Effector memory CD8-positive, alpha-beta T cell (primary cell): ENCODE data around the gene KRTAP19-7.

Source experiments
- ATAC-seq: fragments of 150-1000 bp; cut with Tn5 transposase; replicated peaks from 2 replicates; pipeline ENCODE4 v1.10.0; 2021; ENCODE audit warnings: mild to moderate bottlenecking, moderate library complexity
- DNase-seq, 3 experiments: peaks; one replicate each; pipeline ENCODE4 v3.0.0; 2021
- H3K27ac Mint-ChIP-seq, 2 donors: one replicate each; pipeline ENCODE4 v1.8.0; 2022; ENCODE audit warnings: mild to moderate bottlenecking in 2 of 2, mixed read lengths in 2 of 2, moderate library complexity in 2 of 2
- H3K27me3 Mint-ChIP-seq, 2 donors: one replicate each; pipeline ENCODE4 v1.8.0; 2022; ENCODE audit warnings: mixed read lengths in 2 of 2
- H3K36me3 Mint-ChIP-seq: one replicate; pipeline ENCODE4 v1.8.0; 2022; ENCODE audit warnings: mild to moderate bottlenecking, moderate library complexity, mixed read lengths; ENCODE audit not compliant: insufficient read depth
- H3K4me1 Mint-ChIP-seq, 2 donors: one replicate each; pipeline ENCODE4 v1.8.0; 2022; ENCODE audit warnings: low read depth in 2 of 2, mixed read lengths in 2 of 2
- H3K4me3 Mint-ChIP-seq, 2 donors: one replicate each; pipeline ENCODE4 v1.8.0; 2022; ENCODE audit warnings: mild to moderate bottlenecking in 2 of 2, mixed read lengths in 2 of 2, moderate library complexity in 2 of 2
- H3K9me3 Mint-ChIP-seq, 2 donors: one replicate each; pipeline ENCODE4 v1.8.0; 2022; ENCODE audit warnings: mixed read lengths in 2 of 2
- total RNA-seq, 9 experiments: gene quantifications; one replicate each; lab custom pipeline; 2026; lab: John Stamatoyannopoulos, UW

Gene KRTAP19-7
- total RNA-seq: 0 reads per million in 9 experiments

- H3K4me1 Mint-ChIP-seq: no peaks in the 10 kb centered on the region
- no peaks in the 10 kb centered on the region for H3K27me3 Mint-ChIP-seq
- no peak within 1 kb of the TSS for H3K27ac Mint-ChIP-seq
- no peak within 1 kb of the TSS for H3K4me3 Mint-ChIP-seq
- no peak for ATAC-seq
- no peak for DNase-seq
- peaks cover 5% of the 10 kb centered on the region for H3K36me3 Mint-ChIP-seq
- no peaks in the 10 kb centered on the region for H3K9me3 Mint-ChIP-seq
These were observed at the start of gene KRTAP19-7 for GRCh38 chr21:30561264-30561895. KRTAP19-7 (minus strand) TSS chr21:30561314; CDS start chr21:30561289, 25 bp downstream.

- no peaks in the 10 kb centered on the region for H3K4me1 Mint-ChIP-seq
- ATAC-seq (no peak), DNase-seq (no peak)
- peaks cover 10 to 12% of the 10 kb centered on the region in 2 donors for H3K9me3 Mint-ChIP-seq
- H3K27ac Mint-ChIP-seq: no peak overlapping the region
- no peaks in the 10 kb centered on the region for H3K27me3 Mint-ChIP-seq
- H3K4me3 Mint-ChIP-seq: no peak overlapping the region
- no peaks in the 10 kb centered on the region for H3K36me3 Mint-ChIP-seq
These were observed 44.9 kb upstream of the KRTAP19-7 start for GRCh38 chr21:30605968-30606367.

- Mint-ChIP-seq H3K27ac (no peak within 1 kb of the TSS), H3K27me3 (no peaks in the 10 kb centered on the region), H3K4me1 (no peaks in the 10 kb centered on the region), H3K36me3 (no peaks in the 10 kb centered on the region), H3K4me3 (no peak within 1 kb of the TSS), H3K9me3 (peaks cover 10 to 12% of the 10 kb centered on the region in 2 donors)
- ATAC-seq (no peak), DNase-seq (no peak)
These were observed 39.7 kb upstream of the KRTAP19-7 start, which contains the start of gene KRTAP22-1 for GRCh38 chr21:30600787-30601186. KRTAP22-1 (plus strand) TSS chr21:30601087.

GRCh38 chr21:30598802-30599201 is 37.7 kb upstream of the KRTAP19-7 start, which contains the start of gene KRTAP6-2:
KRTAP6-2 (minus strand) TSS chr21:30598902; CDS start chr21:30598874, 28 bp downstream.
- Mint-ChIP-seq H3K36me3 (no peaks in the 10 kb centered on the region), H3K27ac (no peak within 1 kb of the TSS), H3K27me3 (no peaks in the 10 kb centered on the region), H3K9me3 (peaks cover 5 to 12% of the 10 kb centered on the region in 2 donors), H3K4me3 (no peak within 1 kb of the TSS), H3K4me1 (no peaks in the 10 kb centered on the region)
- DNase-seq (no peak), ATAC-seq (no peak)

GRCh38 chr21:30592140-30592539 is 31.0 kb upstream of the KRTAP19-7 start, which contains the start of gene KRTAP6-3:
KRTAP6-3 (plus strand) TSS chr21:30592440; CDS start chr21:30592446, 6 bp downstream.
- no peak within 1 kb of the TSS for H3K27ac Mint-ChIP-seq
- H3K4me1 Mint-ChIP-seq: no peaks in the 10 kb centered on the region

GRCh38 chr21:30590297-30590696 is 29.2 kb upstream of the KRTAP19-7 start, which contains the start of gene KRTAP22-2:
KRTAP22-2 (minus strand) TSS chr21:30590397.
- Mint-ChIP-seq H3K27ac (no peak within 1 kb of the TSS), H3K36me3 (no peaks in the 10 kb centered on the region), H3K9me3 (peaks cover 0 to 5% of the 10 kb centered on the region in 2 donors), H3K4me3 (no peak within 1 kb of the TSS), H3K27me3 (no peaks in the 10 kb centered on the region), H3K4me1 (no peaks in the 10 kb centered on the region)
- ATAC-seq (no peak), DNase-seq (no peak)

More at GRCh38 chr21:30592140-30592539, 31.0 kb upstream of the KRTAP19-7 start, which contains the start of gene KRTAP6-3:
- ATAC-seq (no peak), DNase-seq (no peak)
- Mint-ChIP-seq H3K9me3 (peaks cover 0 to 5% of the 10 kb centered on the region in 2 donors), H3K27me3 (no peaks in the 10 kb centered on the region), H3K4me3 (no peak within 1 kb of the TSS), H3K36me3 (no peaks in the 10 kb centered on the region)

- Mint-ChIP-seq H3K27ac (no peak overlapping the region), H3K4me3 (no peak overlapping the region), H3K36me3 (no peaks in the 10 kb centered on the region), H3K9me3 (no peaks in the 10 kb centered on the region), H3K27me3 (no peaks in the 10 kb centered on the region), H3K4me1 (no peaks in the 10 kb centered on the region)
- DNase-seq (no peak), ATAC-seq (no peak)
These were observed 21.8 kb upstream of the KRTAP19-7 start for GRCh38 chr21:30582870-30583269.

- H3K27me3 Mint-ChIP-seq: no peaks in the 10 kb centered on the region
- no peak overlapping the region for H3K27ac Mint-ChIP-seq
- ATAC-seq: no peak
- no peak overlapping the region for H3K4me3 Mint-ChIP-seq
- H3K36me3 Mint-ChIP-seq: no peaks in the 10 kb centered on the region
- DNase-seq: no peak
- H3K9me3 Mint-ChIP-seq: no peaks in the 10 kb centered on the region
- H3K4me1 Mint-ChIP-seq: no peaks in the 10 kb centered on the region
These were observed 19.0 kb upstream of the KRTAP19-7 start for GRCh38 chr21:30580132-30580531.

- H3K4me1 Mint-ChIP-seq: no peaks in the 10 kb centered on the region
- H3K4me3 Mint-ChIP-seq: no peak overlapping the region
- DNase-seq (no peak), ATAC-seq (no peak)
- H3K27ac Mint-ChIP-seq: no peak overlapping the region
- no peaks in the 10 kb centered on the region for H3K9me3 Mint-ChIP-seq
- H3K36me3 Mint-ChIP-seq: no peaks in the 10 kb centered on the region
- no peaks in the 10 kb centered on the region for H3K27me3 Mint-ChIP-seq
These were observed 18.2 kb upstream of the KRTAP19-7 start for GRCh38 chr21:30579346-30579745.

GRCh38 chr21:30577766-30578165 is 16.7 kb upstream of the KRTAP19-7 start:
- Mint-ChIP-seq H3K4me1 (no peaks in the 10 kb centered on the region), H3K36me3 (no peaks in the 10 kb centered on the region), H3K4me3 (no peak overlapping the region), H3K9me3 (no peaks in the 10 kb centered on the region), H3K27me3 (no peaks in the 10 kb centered on the region), H3K27ac (no peak overlapping the region)
- DNase-seq (no peak), ATAC-seq (no peak)

GRCh38 chr21:30567617-30568016 is 6.5 kb upstream of the KRTAP19-7 start:
- DNase-seq: no peak
- Mint-ChIP-seq H3K4me1 (no peaks in the 10 kb centered on the region), H3K27me3 (no peaks in the 10 kb centered on the region), H3K27ac (no peak overlapping the region), H3K9me3 (peaks cover 0 to 6% of the 10 kb centered on the region in 2 donors), H3K4me3 (no peak overlapping the region), H3K36me3 (peaks cover 5% of the 10 kb centered on the region)
- ATAC-seq: no peak

- H3K4me1 Mint-ChIP-seq: no peaks in the 10 kb centered on the region
- H3K27ac Mint-ChIP-seq: no peak overlapping the region
- ATAC-seq: no peak
- no peaks in the 10 kb centered on the region for H3K9me3 Mint-ChIP-seq
- peaks cover 5% of the 10 kb centered on the region for H3K36me3 Mint-ChIP-seq
- no peak for DNase-seq
- no peaks in the 10 kb centered on the region for H3K27me3 Mint-ChIP-seq
- H3K4me3 Mint-ChIP-seq: no peak overlapping the region
These were observed 2.5 kb upstream of the KRTAP19-7 start for GRCh38 chr21:30563630-30564029.

- DNase-seq (no peak), ATAC-seq (no peak)
- H3K9me3 Mint-ChIP-seq: no peaks in the 10 kb centered on the region
- H3K4me3 Mint-ChIP-seq: no peak overlapping the region
- no peak overlapping the region for H3K27ac Mint-ChIP-seq
- no peaks in the 10 kb centered on the region for H3K27me3 Mint-ChIP-seq
- H3K36me3 Mint-ChIP-seq: peaks cover 5% of the 10 kb centered on the region
- H3K4me1 Mint-ChIP-seq: no peaks in the 10 kb centered on the region
These were observed 2.0 kb upstream of the KRTAP19-7 start for GRCh38 chr21:30563072-30563471.

- Mint-ChIP-seq H3K9me3 (no peaks in the 10 kb centered on the region), H3K27me3 (no peaks in the 10 kb centered on the region), H3K36me3 (peaks cover 5% of the 10 kb centered on the region), H3K27ac (no peak overlapping the region), H3K4me3 (no peak overlapping the region), H3K4me1 (no peaks in the 10 kb centered on the region)
- DNase-seq (no peak), ATAC-seq (no peak)
These were observed 843 bp upstream of the KRTAP19-7 start for GRCh38 chr21:30561957-30562356.
